Activated CD4-positive, alpha-beta memory T cell treated with anti-CD3 and anti-CD28 coated beads, Interleukin-2, amount 10 ng/mL, durations not matched to agents 7 days and 5 days (primary cell): ENCODE results near the gene CD93. TPM values are rescaled to one million over a fixed set of nuclear protein-coding genes. Genes with fewer than 3 reads are reported as not detected.

Source experiments
- CTCF ChIA-PET: fragments of 350-600 bp; sonication (Branson Sonifier 250); formaldehyde crosslinking; loops from one replicate; lab custom pipeline; 2021; ENCODE audit warnings: antibody characterized with exemption, inconsistent platforms; lab: Charles Lee
- POLR2A ChIA-PET: fragments of 350-600 bp; sonication (Branson Sonifier 250); formaldehyde crosslinking; loops from one replicate; lab custom pipeline; 2021; ENCODE audit warnings: antibody characterized with exemption; lab: Charles Lee
- DNase-seq: peaks from one replicate; pipeline ENCODE4 v3.0.0-alpha.2; 2020
- H3K27ac Mint-ChIP-seq: one replicate; pipeline ENCODE4 v1.8.0; 2021; ENCODE audit warnings: mild to moderate bottlenecking, mixed read lengths
- H3K27me3 Mint-ChIP-seq: one replicate; pipeline ENCODE4 v1.8.0; 2021; ENCODE audit warnings: mixed read lengths
- H3K36me3 Mint-ChIP-seq: one replicate; pipeline ENCODE4 v1.8.0; 2021; ENCODE audit warnings: low read depth, mixed read lengths
- H3K4me1 Mint-ChIP-seq: one replicate; pipeline ENCODE4 v1.8.0; 2021; ENCODE audit warnings: mixed read lengths
- H3K4me3 Mint-ChIP-seq: one replicate; pipeline ENCODE4 v1.8.0; 2021; ENCODE audit warnings: mild to moderate bottlenecking, mixed read lengths
- H3K9me3 Mint-ChIP-seq: one replicate; pipeline ENCODE4 v1.8.0; 2021; ENCODE audit warnings: mixed read lengths
- total RNA-seq, 2 experiments: library from RNA; stranded (reverse); gene quantifications; one replicate each; pipeline ENCODE4 v1.2.3, GENCODE V29; 2021

CD93 gene
- total RNA-seq, 2 experiments from 2014 or later, result 5.1 to 5.6 TPM

GRCh38 chr20:23050847-23051627 is 35.1 kb downstream of the CD93 start:
- ChIA-PET POLR2A (interaction anchor here (1.0 kb wide), 2 partner anchors 35 to 185 kb away, joined by 3 read pairs; partner anchors contain the start of gene CD93), CTCF (interaction anchor here (0.9 to 2.4 kb wide), 15 partner anchors 9 to 359 kb away, joined by 3 to 13 read pairs (median 4); partner anchors contain the start of gene CD93)
- Mint-ChIP-seq H3K9me3 (no peaks in the 10 kb centered on the region), H3K27ac (no peak overlapping the region), H3K4me1 (peaks cover 9% of the 10 kb centered on the region), H3K36me3 (no peaks in the 10 kb centered on the region), H3K27me3 (peaks cover 60% of the 10 kb centered on the region), H3K4me3 (no peak overlapping the region)
- DNase-seq, result peak; percentile 62

GRCh38 chr20:23050076-23050838 is 35.9 kb downstream of the CD93 start:
- ChIA-PET POLR2A (interaction anchor here (1.0 kb wide), 2 partner anchors 36 to 185 kb away, joined by 3 read pairs; partner anchors contain the start of gene CD93), CTCF (interaction anchor here (1.0 to 2.4 kb wide), 10 partner anchors 11 to 358 kb away, joined by 3 to 13 read pairs (median 4); partner anchors contain the start of gene CD93)
- Mint-ChIP-seq H3K4me1 (peaks cover 9% of the 10 kb centered on the region), H3K27me3 (peaks cover 63% of the 10 kb centered on the region), H3K27ac (no peak overlapping the region), H3K9me3 (no peaks in the 10 kb centered on the region), H3K4me3 (peak overlapping the region; percentile 17), H3K36me3 (no peaks in the 10 kb centered on the region)
- no peak for DNase-seq

- Mint-ChIP-seq H3K9me3 (no peaks in the 10 kb centered on the region), H3K4me1 (peaks cover 9% of the 10 kb centered on the region), H3K4me3 (peak within 1 kb of the TSS; percentile 17), H3K36me3 (no peaks in the 10 kb centered on the region), H3K27ac (no peak within 1 kb of the TSS), H3K27me3 (peaks cover 67% of the 10 kb centered on the region)
- ChIA-PET CTCF (interaction anchor here (2.0 to 2.4 kb wide), 2 partner anchors 152 to 186 kb away, joined by 7 to 13 read pairs; no protein-coding TSS in a partner anchor), POLR2A (no interaction called here)
- peak; percentile 20 for DNase-seq
Observed at GRCh38 chr20:23049201-23050075, 36.7 kb downstream of the CD93 start, which contains the start of gene THBD. THBD (minus strand) TSS chr20:23049672; CDS start chr20:23049504, 168 bp downstream.

- H3K36me3 Mint-ChIP-seq, result no peaks in the 10 kb centered on the region
- H3K4me1 Mint-ChIP-seq, result peaks cover 9% of the 10 kb centered on the region
- H3K27me3 Mint-ChIP-seq, result peaks cover 69% of the 10 kb centered on the region
- H3K9me3 Mint-ChIP-seq, result no peaks in the 10 kb centered on the region
- H3K27ac Mint-ChIP-seq, result no peak overlapping the region
- H3K4me3 Mint-ChIP-seq, result no peak overlapping the region
- ChIA-PET CTCF (no interaction called here), POLR2A (no interaction called here)
- peak; percentile 44 for DNase-seq
Observed at GRCh38 chr20:23048283-23049200, 37.6 kb downstream of the CD93 start.

GRCh38 chr20:23047738-23048214 is 38.3 kb downstream of the CD93 start:
- Mint-ChIP-seq H3K27me3 (peaks cover 68% of the 10 kb centered on the region), H3K4me3 (no peak overlapping the region), H3K27ac (no peak overlapping the region), H3K9me3 (no peaks in the 10 kb centered on the region), H3K36me3 (no peaks in the 10 kb centered on the region), H3K4me1 (peaks cover 9% of the 10 kb centered on the region)
- no peak for DNase-seq
- CTCF ChIA-PET, result no interaction called here
- POLR2A ChIA-PET, result no interaction called here

GRCh38 chr20:23047001-23047737 is 39.0 kb downstream of the CD93 start:
- Mint-ChIP-seq H3K9me3 (no peaks in the 10 kb centered on the region), H3K27me3 (peaks cover 62% of the 10 kb centered on the region), H3K4me3 (no peak overlapping the region), H3K4me1 (peaks cover 9% of the 10 kb centered on the region), H3K36me3 (no peaks in the 10 kb centered on the region), H3K27ac (no peak overlapping the region)
- DNase-seq, result no peak
- CTCF ChIA-PET, result interaction anchor here (1.6 kb wide), 1 partner anchor 188 kb away, joined by 4 read pairs; no protein-coding TSS in a partner anchor
- POLR2A ChIA-PET, result no interaction called here

GRCh38 chr20:23046431-23046830 is 39.7 kb downstream of the CD93 start:
- no peak overlapping the region for H3K27ac Mint-ChIP-seq
- peaks cover 60% of the 10 kb centered on the region for H3K27me3 Mint-ChIP-seq
- no peak overlapping the region for H3K4me3 Mint-ChIP-seq
- H3K9me3 Mint-ChIP-seq, result no peaks in the 10 kb centered on the region
- no peaks in the 10 kb centered on the region for H3K36me3 Mint-ChIP-seq
- DNase-seq, result no peak
- CTCF ChIA-PET, result interaction anchor here (1.6 kb wide), 1 partner anchor 189 kb away, joined by 4 read pairs; no protein-coding TSS in a partner anchor
- POLR2A ChIA-PET, result no interaction called here
- H3K4me1 Mint-ChIP-seq, result peaks cover 9% of the 10 kb centered on the region

GRCh38 chr20:23043376-23043775 is 42.7 kb downstream of the CD93 start:
- H3K27me3 Mint-ChIP-seq, result peaks cover 49% of the 10 kb centered on the region
- H3K36me3 Mint-ChIP-seq, result no peaks in the 10 kb centered on the region
- H3K27ac Mint-ChIP-seq, result no peak overlapping the region
- H3K4me1 Mint-ChIP-seq, result peaks cover 2% of the 10 kb centered on the region
- ChIA-PET POLR2A (no interaction called here), CTCF (interaction anchor here (0.8 kb wide), 1 partner anchor 192 kb away, joined by 3 read pairs; no protein-coding TSS in a partner anchor)
- H3K9me3 Mint-ChIP-seq, result no peaks in the 10 kb centered on the region
- peak; percentile 24 for DNase-seq
- H3K4me3 Mint-ChIP-seq, result no peak overlapping the region

- Mint-ChIP-seq H3K27ac (no peak overlapping the region), H3K4me3 (no peak overlapping the region), H3K36me3 (no peaks in the 10 kb centered on the region), H3K4me1 (no peaks in the 10 kb centered on the region), H3K9me3 (no peaks in the 10 kb centered on the region), H3K27me3 (peaks cover 39% of the 10 kb centered on the region)
- ChIA-PET CTCF (interaction anchor here (1.1 to 1.2 kb wide), 2 partner anchors 9 to 350 kb away, joined by 3 to 4 read pairs; no protein-coding TSS in a partner anchor), POLR2A (no interaction called here)
- no peak for DNase-seq
Observed at GRCh38 chr20:23042270-23042669, 43.9 kb downstream of the CD93 start.

GRCh38 chr20:23039885-23040508 is 46.1 kb downstream of the CD93 start:
- CTCF ChIA-PET, result no interaction called here
- POLR2A ChIA-PET, result no interaction called here
- H3K4me3 Mint-ChIP-seq, result no peak overlapping the region

More at GRCh38 chr20:23039885-23040508, 46.1 kb downstream of the CD93 start:
- peaks cover 25% of the 10 kb centered on the region for H3K27me3 Mint-ChIP-seq
- H3K36me3 Mint-ChIP-seq, result no peaks in the 10 kb centered on the region
- no peak for DNase-seq
- no peaks in the 10 kb centered on the region for H3K4me1 Mint-ChIP-seq
- no peak overlapping the region for H3K27ac Mint-ChIP-seq
- H3K9me3 Mint-ChIP-seq, result no peaks in the 10 kb centered on the region
